GM18907 (cell line): ENCODE measurements around the gene ZBTB42.
A peak's percentile ranks its signal among the peaks of the same experiment; 100 is the strongest.
"Not testable (repeated sequence)": the region's sequence is repeated elsewhere in the genome, so short reads cannot be mapped to it uniquely, and the experiment has no call there.

ENCODE experiments used
- ATAC-seq: cut with Tn5 transposase; IDR thresholded peaks from one replicate; pipeline ENCODE4 v1.9.1; 2021; ENCODE audit warnings: mild to moderate bottlenecking, moderate library complexity; ENCODE audit not compliant: unreplicated experiment

ZBTB42 gene

GRCh38 chr14:104806625-104807465 is 5.9 kb downstream of the ZBTB42 start:
- no peak for ATAC-seq

DNA sequence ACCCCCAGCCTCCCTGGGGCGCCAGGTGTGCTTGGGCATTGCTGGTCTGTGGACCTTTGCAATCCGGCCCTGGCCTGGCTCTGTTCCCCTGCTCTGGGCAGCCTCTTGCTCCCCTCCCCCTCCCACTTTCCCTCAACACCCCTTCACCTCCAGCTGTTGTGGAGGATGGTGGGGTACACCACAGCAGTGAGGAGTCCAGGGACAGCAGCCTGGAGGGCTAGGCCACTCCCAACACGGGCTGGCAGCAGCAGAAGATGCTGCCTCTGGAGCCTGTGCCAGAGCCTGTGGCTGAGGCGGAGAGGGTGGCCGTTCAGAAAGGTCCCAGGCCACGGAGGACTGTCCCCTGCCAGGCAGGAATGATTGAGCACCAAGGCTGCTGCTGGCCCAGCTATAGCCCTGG is 7.6 kb downstream of the ZBTB42 start:
- ATAC-seq = no peak

- ATAC-seq = no peak
Measured at GRCh38 chr14:104810316-104810715, 9.4 kb downstream of the ZBTB42 start.

DNA sequence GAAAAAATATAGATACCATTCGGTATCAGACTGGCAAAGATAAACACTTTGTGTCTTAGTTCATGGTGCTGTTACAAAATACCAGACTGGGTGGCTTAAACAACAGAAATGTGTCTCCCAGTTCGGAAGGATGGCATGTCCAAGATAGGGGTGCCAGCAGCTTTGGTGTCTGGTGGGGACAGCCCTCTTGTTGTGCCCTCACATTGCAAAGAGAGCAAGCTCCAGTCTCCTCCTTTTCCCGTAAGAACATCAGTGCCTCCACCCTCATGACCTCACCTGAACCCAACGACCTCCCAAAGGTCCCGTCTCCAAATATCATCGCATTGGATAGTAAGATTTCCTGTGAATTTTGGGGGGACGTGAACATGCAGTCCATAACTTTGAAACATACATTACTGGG is 12.4 kb downstream of the ZBTB42 start:
- no peak for ATAC-seq

DNA sequence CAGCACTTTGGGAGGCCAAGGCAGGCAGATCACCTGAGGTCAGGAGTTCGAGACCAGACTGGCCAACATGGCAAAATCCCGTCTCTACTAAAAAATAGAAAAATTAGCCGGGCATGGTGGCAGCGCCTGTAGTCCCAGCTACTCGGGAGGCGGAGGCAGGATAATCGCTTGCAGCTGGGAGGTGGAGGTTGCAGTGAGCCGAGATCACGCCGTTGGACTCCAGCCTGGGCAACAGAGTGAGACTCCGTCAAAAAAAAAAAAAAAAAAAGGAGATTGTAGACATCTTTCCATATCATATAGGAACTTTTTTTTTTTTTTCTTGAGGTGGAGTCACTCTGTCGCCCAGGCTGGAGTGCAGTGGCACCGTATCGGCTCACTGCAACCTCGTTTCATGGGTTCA is 13.8 kb downstream of the ZBTB42 start:
- not testable (repeated sequence) for ATAC-seq

DNA sequence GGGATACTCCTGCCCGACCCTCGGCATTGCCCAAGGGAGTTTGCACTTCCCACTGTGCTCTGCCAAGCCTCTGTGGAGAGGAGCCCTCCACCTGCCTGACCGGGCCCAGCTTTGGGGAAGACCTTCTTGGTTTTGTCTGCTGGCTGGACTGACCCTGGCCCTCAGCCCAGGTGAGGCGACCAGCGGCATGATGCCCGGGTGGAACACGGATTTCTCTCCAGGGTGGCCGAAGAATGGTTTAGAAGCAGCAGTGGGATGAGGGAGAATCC is 15.6 kb downstream of the ZBTB42 start:
- ATAC-seq = peak; percentile 3

DNA sequence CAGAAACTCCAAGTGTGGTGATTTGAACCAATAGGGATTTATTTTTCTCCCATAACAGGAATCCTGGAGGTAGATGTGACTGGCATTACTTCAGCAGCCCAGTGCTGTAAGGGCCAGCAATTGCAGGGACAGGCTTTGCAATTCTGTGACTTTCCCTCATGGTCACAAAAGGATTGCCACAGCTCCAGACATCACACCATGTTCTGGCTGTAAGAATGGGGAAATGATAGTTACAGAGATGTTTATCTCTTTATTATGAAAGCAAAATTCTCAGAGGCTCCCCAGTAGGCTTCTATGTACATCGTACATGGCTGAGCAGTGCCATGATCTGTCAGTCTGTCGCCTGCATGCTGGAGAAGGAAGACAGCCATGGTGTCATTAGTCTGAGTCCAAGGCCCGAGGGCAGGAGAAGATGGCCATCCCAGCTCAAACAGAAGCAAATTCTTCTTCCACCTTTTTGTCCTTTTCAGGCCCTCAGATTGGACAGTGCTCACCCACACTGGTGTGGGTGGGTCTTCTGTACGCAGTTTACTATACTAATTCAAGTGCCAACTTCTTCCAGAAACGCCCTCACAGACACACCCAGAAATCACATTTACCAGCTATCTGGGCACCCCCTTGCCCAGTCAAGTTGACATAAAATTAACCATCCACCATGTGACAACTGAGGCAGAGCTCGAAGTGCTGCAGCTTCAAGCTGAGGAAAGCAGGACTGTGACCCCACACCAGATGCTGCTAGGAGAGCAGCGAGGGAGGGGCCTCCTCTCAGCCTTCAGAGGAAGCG is 17.2 kb downstream of the ZBTB42 start:
- no peak for ATAC-seq

- ATAC-seq = no peak
Measured at GRCh38 chr14:104818714-104819161, 17.8 kb downstream of the ZBTB42 start.

DNA sequence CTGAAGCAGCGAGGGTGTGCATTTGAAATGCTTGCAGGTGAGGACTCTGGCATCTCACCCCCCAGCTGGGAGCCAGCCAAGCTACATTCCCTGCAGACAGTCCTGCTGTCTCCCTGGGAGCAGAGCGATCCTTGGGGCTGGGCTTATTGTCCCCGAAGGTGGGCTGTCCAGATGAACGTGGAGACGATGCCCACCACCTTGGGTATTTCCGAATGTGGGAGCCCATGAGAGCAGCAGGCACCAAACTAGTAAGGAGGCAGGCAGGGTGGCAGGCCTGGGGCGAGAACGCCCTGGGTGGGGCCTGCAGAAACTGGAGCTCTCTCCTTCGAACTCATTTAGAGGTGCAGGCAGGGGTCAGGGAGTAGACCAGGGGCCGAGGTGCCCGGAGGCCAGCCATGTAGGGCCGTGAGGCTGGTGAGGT is 18.5 kb downstream of the ZBTB42 start:
- ATAC-seq = no peak

DNA sequence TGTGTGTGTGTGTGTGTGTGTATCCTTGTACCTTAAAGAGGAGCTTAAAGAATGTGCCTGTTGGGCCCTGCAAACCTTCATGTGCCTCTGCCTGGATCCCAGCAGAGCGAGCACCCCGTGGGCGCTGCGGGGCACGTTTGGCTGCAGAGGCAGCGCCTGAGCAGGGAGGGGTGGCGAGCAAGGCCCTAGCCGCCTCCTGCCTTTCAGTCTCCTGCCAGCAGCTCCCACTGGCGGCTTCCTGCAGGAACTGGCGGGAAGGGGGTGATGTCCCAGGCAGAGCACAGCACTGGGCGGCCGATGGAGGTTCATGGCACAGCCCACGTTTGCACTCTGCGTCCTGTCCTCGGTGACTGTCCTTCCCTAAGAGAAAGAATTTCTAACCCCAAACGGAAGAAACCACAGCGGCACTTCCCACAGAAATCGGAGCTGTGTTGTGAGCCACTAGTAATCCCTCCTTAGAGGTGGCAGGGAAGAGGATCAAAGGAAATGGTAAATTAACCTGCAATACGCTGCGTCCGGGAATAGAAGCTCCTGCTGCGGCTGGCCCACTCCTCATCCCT is 19.8 kb downstream of the ZBTB42 start:
- ATAC-seq = no peak

DNA sequence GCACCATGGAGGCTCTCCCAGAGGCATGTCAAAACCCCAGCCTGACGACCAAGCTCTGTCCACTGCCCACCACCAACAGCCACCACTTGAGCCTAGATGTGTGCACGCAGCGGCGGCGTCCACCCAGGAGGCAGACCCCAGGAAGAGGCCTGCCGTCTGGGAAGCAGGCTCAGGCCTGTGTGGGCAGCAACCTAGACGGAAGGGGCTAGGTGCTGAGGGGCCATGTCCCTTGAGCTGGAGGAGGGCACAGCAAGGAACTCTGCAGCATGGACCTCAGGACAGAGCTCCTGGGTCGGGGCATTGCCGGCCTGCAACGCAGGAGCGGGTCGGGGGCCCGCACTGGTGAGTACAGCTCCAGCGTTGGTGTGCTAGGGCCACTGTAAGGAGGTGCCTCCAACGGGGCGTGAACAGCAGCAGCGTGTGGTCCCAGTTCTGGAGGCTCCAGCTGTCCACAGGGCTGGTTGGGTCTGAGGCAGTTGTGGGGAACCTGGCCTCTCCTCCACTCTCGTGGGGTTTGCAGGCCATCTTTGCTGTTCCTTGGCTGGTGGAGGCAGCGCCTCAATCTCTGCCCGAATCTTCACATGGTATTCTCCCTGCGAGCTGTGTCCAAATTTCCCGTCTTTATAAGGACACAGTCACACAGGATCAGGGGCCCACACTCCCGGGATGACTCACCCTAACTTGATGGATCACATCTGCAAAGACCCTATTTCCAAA is 20.5 kb downstream of the ZBTB42 start:
- ATAC-seq = no peak

- no peak for ATAC-seq
Measured at GRCh38 chr14:104821971-104822608, 21.2 kb downstream of the ZBTB42 start.

GRCh38 chr14:104822821-104823615 is 22.1 kb downstream of the ZBTB42 start:
- ATAC-seq = no peak

- ATAC-seq = no peak
Measured at GRCh38 chr14:104824353-104824997, 23.6 kb downstream of the ZBTB42 start.

- peak; percentile 69 for ATAC-seq
Measured at GRCh38 chr14:104826189-104826860, 25.4 kb downstream of the ZBTB42 start.

GRCh38 chr14:104826861-104827176 is 25.9 kb downstream of the ZBTB42 start:
- ATAC-seq = no peak

DNA sequence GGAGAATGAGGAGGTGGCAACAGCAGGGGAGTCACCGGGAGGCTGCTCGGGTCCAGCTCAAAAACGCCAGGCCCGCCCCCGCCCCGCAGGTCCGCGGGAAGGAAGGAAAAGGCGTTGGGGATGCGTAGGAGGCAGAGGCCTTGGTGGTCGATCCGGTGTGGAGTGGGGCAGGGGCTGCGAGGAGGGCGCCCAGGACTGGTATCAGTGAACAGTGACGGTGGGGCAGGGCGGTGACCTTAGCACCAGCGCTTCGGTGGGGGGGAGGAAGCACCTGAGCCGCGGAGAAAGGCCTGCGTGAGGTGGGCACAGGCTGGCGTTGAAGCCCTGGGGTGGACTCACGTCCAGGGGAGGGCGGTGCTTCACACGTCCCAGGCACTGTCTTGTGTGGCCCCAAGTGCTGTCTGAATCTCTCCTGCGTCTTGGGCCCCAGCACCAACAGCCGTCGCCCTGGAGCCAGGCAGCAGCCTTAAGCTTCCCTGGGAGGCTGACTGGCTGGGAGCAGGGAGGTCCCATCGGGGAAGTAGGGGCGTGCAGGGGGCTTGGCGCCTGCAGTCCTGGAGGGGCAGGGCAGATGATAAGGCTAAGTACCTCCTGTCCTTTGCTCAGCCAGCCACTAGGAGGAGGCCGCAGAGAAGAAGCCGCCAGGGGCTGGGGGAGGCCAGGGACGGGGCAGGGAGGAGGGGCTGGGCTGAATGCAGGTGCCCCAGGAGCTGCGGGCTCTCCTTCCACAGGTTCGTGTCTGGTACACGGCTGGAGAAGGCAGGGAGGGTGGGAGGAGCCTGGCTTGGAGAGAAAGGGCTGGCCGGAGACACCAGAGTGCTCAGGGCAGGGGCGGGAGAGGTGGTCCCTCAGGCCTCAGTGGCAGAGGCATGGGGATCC is 26.5 kb downstream of the ZBTB42 start:
- no peak for ATAC-seq

DNA sequence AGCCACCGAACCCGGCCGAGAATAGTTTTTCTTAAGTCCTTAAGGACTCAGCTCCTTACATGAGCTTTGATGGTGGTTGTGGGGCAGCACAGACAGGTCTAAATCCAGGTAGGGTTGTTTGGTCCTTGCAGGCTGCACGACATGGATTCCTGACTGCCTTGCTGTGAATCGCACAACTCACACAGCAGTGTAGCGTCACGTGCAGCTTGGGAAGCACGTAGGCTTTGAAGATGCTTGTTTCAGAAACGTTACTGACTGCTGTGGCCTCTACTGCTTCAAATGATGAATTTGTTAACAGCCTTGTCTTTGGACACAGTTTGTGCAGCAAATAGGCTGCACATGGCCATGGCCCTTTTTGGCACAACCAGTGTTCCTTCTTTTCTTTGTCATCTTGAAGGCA is 29.9 kb downstream of the ZBTB42 start:
- ATAC-seq = no peak
